ENCODE measurements around the gene AP1AR.
A peak's percentile ranks its signal among the peaks of the same experiment; 100 is the strongest.

AP1AR gene

GRCh38 chr4:112230879-112231778, 458 bp upstream of the AP1AR start:
- peak overlapping the region; percentile 76 for H3K4me3 ChIP-seq (ENCODE audit: low read depth, low read length)
- no peaks in the 10 kb centered on the region for H3K9me3 ChIP-seq (ENCODE audit: control insufficient read depth, insufficient read depth, low read length)
- peaks cover 5% of the 10 kb centered on the region for H3K4me1 ChIP-seq (ENCODE audit: control insufficient read depth, insufficient read depth, low read length)
- no peaks in the 10 kb centered on the region for H3K27me3 ChIP-seq (ENCODE audit: control insufficient read depth, insufficient read depth, low read length)
- no peaks in the 10 kb centered on the region for H3K36me3 ChIP-seq (ENCODE audit: control insufficient read depth, insufficient read depth, low read length)
- H3K9ac ChIP-seq (ENCODE audit: low read depth, low read length): peak overlapping the region; percentile 88

- no peak overlapping the region for H3K9ac ChIP-seq (ENCODE audit: low read depth, low read length)
Observed at GRCh38 chr4:112234952-112235609, 3.5 kb downstream of the AP1AR start.

DNA sequence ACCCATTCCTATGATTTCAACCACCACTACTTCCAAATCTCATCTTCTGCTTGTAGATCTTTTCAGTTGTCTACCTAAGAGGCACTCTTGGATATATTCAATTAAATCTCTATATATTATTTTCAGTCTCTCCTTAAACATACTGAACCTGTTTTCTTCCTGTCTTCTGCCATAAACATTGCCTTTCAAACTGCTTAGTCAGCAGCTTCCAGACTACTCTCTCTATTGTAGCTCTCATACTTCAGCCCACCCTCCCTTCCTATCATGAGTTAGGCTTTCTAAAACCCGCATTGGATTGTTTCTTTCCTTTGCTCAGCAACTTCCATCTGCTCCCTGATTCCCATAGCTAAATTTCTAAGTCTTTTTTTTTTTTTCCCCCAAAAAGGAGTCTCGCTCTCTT, 4.5 kb downstream of the AP1AR start:
- Histone ChIP-seq H3K9ac (ENCODE audit: low read depth, low read length) (no peak overlapping the region), H3K4me3 (ENCODE audit: low read depth, low read length) (no peak overlapping the region), H3K36me3 (ENCODE audit: control insufficient read depth, insufficient read depth, low read length) (no peaks in the 10 kb centered on the region), H3K9me3 (ENCODE audit: control insufficient read depth, insufficient read depth, low read length) (no peaks in the 10 kb centered on the region), H3K27me3 (ENCODE audit: control insufficient read depth, insufficient read depth, low read length) (no peaks in the 10 kb centered on the region), H3K4me1 (ENCODE audit: control insufficient read depth, insufficient read depth, low read length) (peaks cover 5% of the 10 kb centered on the region)

More at GRCh38 chr4:112234952-112235609, 3.5 kb downstream of the AP1AR start:
- no peaks in the 10 kb centered on the region for H3K9me3 ChIP-seq (ENCODE audit: control insufficient read depth, insufficient read depth, low read length)
- peaks cover 5% of the 10 kb centered on the region for H3K4me1 ChIP-seq (ENCODE audit: control insufficient read depth, insufficient read depth, low read length)
- H3K36me3 ChIP-seq (ENCODE audit: control insufficient read depth, insufficient read depth, low read length): no peaks in the 10 kb centered on the region
- no peak overlapping the region for H3K4me3 ChIP-seq (ENCODE audit: low read depth, low read length)
- H3K27me3 ChIP-seq (ENCODE audit: control insufficient read depth, insufficient read depth, low read length): no peaks in the 10 kb centered on the region

GRCh38 chr4:112238833-112239232, 7.2 kb downstream of the AP1AR start:
- Histone ChIP-seq H3K27me3 (ENCODE audit: control insufficient read depth, insufficient read depth, low read length) (no peaks in the 10 kb centered on the region), H3K9ac (ENCODE audit: low read depth, low read length) (no peak overlapping the region), H3K4me3 (ENCODE audit: low read depth, low read length) (no peak overlapping the region), H3K9me3 (ENCODE audit: control insufficient read depth, insufficient read depth, low read length) (no peaks in the 10 kb centered on the region), H3K4me1 (ENCODE audit: control insufficient read depth, insufficient read depth, low read length) (peaks cover 2% of the 10 kb centered on the region), H3K36me3 (ENCODE audit: control insufficient read depth, insufficient read depth, low read length) (no peaks in the 10 kb centered on the region)

- Histone ChIP-seq H3K4me3 (ENCODE audit: low read depth, low read length) (no peak overlapping the region), H3K4me1 (ENCODE audit: control insufficient read depth, insufficient read depth, low read length) (peaks cover 8% of the 10 kb centered on the region), H3K36me3 (ENCODE audit: control insufficient read depth, insufficient read depth, low read length) (no peaks in the 10 kb centered on the region), H3K9ac (ENCODE audit: low read depth, low read length) (no peak overlapping the region), H3K27me3 (ENCODE audit: control insufficient read depth, insufficient read depth, low read length) (no peaks in the 10 kb centered on the region), H3K9me3 (ENCODE audit: control insufficient read depth, insufficient read depth, low read length) (no peaks in the 10 kb centered on the region)
Observed at GRCh38 chr4:112245383-112245782, 13.8 kb downstream of the AP1AR start.

DNA sequence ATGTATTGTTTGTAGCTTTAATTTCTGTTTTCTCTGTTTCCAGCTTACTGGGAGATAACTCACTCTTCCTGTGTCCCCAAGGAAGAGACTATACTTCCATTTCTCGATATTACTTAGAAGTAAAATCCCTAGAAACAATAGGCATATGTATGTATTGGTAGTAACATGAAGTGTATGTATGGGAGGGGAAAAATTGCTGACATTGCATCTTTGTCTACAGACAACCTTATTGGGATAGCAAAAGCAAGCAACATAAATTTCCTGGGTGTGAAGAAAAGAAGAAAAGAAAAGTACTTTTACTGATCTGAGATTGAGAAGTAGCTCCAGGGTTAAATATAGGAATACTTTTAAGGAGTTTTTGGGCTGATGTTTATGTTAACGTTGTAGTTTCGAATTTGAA, 15.4 kb downstream of the AP1AR start:
- Histone ChIP-seq H3K36me3 (ENCODE audit: control insufficient read depth, insufficient read depth, low read length) (no peaks in the 10 kb centered on the region), H3K27me3 (ENCODE audit: control insufficient read depth, insufficient read depth, low read length) (no peaks in the 10 kb centered on the region), H3K9me3 (ENCODE audit: control insufficient read depth, insufficient read depth, low read length) (no peaks in the 10 kb centered on the region), H3K4me1 (ENCODE audit: control insufficient read depth, insufficient read depth, low read length) (peaks cover 8% of the 10 kb centered on the region), H3K4me3 (ENCODE audit: low read depth, low read length) (peak overlapping the region; percentile 6), H3K9ac (ENCODE audit: low read depth, low read length) (no peak overlapping the region)

DNA sequence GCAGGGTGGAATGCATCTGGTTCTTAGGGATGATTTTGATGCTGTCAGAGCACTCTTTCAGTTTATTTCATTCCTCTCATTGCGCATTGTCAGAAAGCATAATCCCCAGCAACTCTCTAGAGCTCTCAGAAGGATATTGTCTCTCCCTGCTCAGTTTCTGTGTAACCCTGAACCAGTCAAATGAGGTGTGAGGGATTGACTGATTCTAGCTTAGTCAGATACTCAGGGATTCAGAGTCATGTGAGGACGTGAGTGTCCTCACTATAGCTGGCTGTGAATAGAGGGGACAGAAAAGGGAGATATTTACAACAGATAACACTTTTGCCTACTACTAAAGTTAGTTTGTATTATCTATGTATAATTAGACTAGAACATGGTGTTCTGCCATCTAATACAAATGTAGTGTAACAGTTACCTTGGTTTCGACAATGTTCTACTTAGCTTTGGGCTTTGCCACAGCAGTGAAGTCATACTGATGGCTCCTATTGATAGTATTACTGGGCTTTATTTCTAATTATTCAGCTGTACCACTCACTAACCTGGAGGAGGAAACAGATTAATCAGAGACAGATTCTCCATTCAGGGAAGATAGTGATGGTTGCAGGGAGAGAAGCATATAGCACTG, 19.5 kb downstream of the AP1AR start:
- no peaks in the 10 kb centered on the region for H3K36me3 ChIP-seq (ENCODE audit: control insufficient read depth, insufficient read depth, low read length)
- H3K4me1 ChIP-seq (ENCODE audit: control insufficient read depth, insufficient read depth, low read length): peaks cover 9% of the 10 kb centered on the region
- no peak overlapping the region for H3K9ac ChIP-seq (ENCODE audit: low read depth, low read length)
- H3K9me3 ChIP-seq (ENCODE audit: control insufficient read depth, insufficient read depth, low read length): no peaks in the 10 kb centered on the region
- H3K4me3 ChIP-seq (ENCODE audit: low read depth, low read length): no peak overlapping the region
- no peaks in the 10 kb centered on the region for H3K27me3 ChIP-seq (ENCODE audit: control insufficient read depth, insufficient read depth, low read length)

DNA sequence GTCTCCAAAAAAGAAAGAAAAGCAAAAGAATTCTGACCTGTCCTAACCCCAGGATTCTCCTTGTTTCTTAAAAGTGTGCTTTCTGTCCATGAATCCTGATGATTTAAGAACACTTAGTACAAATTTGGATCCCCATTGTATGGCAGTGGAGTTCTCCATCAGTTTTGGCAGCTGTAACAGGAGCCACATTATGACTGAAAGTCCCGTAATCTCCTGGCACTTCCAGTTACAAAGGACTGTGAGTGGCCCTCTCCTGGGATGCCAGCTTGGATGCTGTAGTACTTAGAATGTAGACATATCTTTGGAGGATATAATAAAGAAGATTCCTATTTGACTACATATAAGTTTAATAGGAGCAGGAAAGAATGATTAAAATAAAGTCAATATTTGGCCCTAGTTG, 20.6 kb downstream of the AP1AR start:
- Histone ChIP-seq H3K9me3 (ENCODE audit: control insufficient read depth, insufficient read depth, low read length) (no peaks in the 10 kb centered on the region), H3K4me3 (ENCODE audit: low read depth, low read length) (no peak overlapping the region), H3K9ac (ENCODE audit: low read depth, low read length) (no peak overlapping the region), H3K4me1 (ENCODE audit: control insufficient read depth, insufficient read depth, low read length) (peaks cover 4% of the 10 kb centered on the region), H3K27me3 (ENCODE audit: control insufficient read depth, insufficient read depth, low read length) (no peaks in the 10 kb centered on the region), H3K36me3 (ENCODE audit: control insufficient read depth, insufficient read depth, low read length) (no peaks in the 10 kb centered on the region)

DNA sequence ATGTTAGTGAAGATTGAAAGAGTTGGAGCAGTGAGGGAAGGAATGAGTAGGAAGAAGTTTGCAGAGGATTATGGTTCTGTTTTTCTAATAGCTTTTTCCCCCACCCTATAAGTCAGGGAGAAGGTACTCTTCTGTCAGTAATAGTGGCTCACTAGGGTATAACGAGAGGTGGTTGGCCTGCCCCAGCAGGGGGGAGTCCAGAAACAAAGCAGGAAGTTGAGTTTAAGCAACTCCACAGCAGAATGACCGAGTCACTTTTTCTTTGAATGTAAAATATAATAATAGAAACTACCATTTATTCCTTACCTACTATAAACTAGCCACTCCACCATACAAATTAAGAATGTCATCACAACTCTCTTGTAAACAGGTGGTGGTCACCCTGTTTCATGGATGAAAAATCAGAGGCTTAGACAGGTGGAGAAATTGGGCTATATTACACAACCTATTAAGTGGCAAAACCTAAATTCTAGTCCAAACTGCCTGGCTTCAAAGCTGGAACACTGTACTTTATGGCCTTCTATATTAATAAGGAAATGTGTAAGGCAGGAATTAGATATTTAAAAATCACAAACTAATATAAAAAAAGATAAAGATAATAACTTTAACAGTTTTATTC, 21.9 kb downstream of the AP1AR start:
- Histone ChIP-seq H3K9me3 (ENCODE audit: control insufficient read depth, insufficient read depth, low read length) (no peaks in the 10 kb centered on the region), H3K9ac (ENCODE audit: low read depth, low read length) (no peak overlapping the region), H3K4me1 (ENCODE audit: control insufficient read depth, insufficient read depth, low read length) (peaks cover 4% of the 10 kb centered on the region), H3K4me3 (ENCODE audit: low read depth, low read length) (no peak overlapping the region), H3K27me3 (ENCODE audit: control insufficient read depth, insufficient read depth, low read length) (no peaks in the 10 kb centered on the region), H3K36me3 (ENCODE audit: control insufficient read depth, insufficient read depth, low read length) (no peaks in the 10 kb centered on the region)

- Histone ChIP-seq H3K9ac (ENCODE audit: low read depth, low read length) (no peak overlapping the region), H3K4me3 (ENCODE audit: low read depth, low read length) (no peak overlapping the region), H3K36me3 (ENCODE audit: control insufficient read depth, insufficient read depth, low read length) (no peaks in the 10 kb centered on the region), H3K27me3 (ENCODE audit: control insufficient read depth, insufficient read depth, low read length) (no peaks in the 10 kb centered on the region), H3K4me1 (ENCODE audit: control insufficient read depth, insufficient read depth, low read length) (peaks cover 4% of the 10 kb centered on the region), H3K9me3 (ENCODE audit: control insufficient read depth, insufficient read depth, low read length) (no peaks in the 10 kb centered on the region)
Observed at GRCh38 chr4:112257098-112257497, 25.5 kb downstream of the AP1AR start.

GRCh38 chr4:112266823-112267222, 35.2 kb downstream of the AP1AR start:
- no peaks in the 10 kb centered on the region for H3K27me3 ChIP-seq (ENCODE audit: control insufficient read depth, insufficient read depth, low read length)
- no peaks in the 10 kb centered on the region for H3K36me3 ChIP-seq (ENCODE audit: control insufficient read depth, insufficient read depth, low read length)
- no peak overlapping the region for H3K9ac ChIP-seq (ENCODE audit: low read depth, low read length)
- no peak overlapping the region for H3K4me3 ChIP-seq (ENCODE audit: low read depth, low read length)
- H3K4me1 ChIP-seq (ENCODE audit: control insufficient read depth, insufficient read depth, low read length): peaks cover 10% of the 10 kb centered on the region
- no peaks in the 10 kb centered on the region for H3K9me3 ChIP-seq (ENCODE audit: control insufficient read depth, insufficient read depth, low read length)

All from iPS-15b (cell line).